Aorta (tissue), 5 donors: ENCODE results near the gene FABP6. TPM values are rescaled to one million over a fixed set of nuclear protein-coding genes. Genes with fewer than 3 reads are reported as not detected.

Source experiments
- ATAC-seq: fragments of 200-7000 bp; cut with Tn5 transposase; one replicate; pipeline ENCODE4 v1.9.1; 2022; ENCODE audit warnings: moderate library complexity; ENCODE audit not compliant: low FRiP score
- DNase-seq, 2 donors: peaks; one replicate each; pipeline ENCODE4 v3.0.0-alpha.2; 2020
- H3K27ac ChIP-seq, 2 donors: one replicate each; pipeline ENCODE4 v1.5.1; 2013; ENCODE audit warnings: low read length in 2 of 2, mild to moderate bottlenecking in 2 of 2, moderate library complexity in 2 of 2, control low read depth in 1 of 2, inconsistent platforms in 1 of 2, low read depth in 1 of 2
- H3K27me3 ChIP-seq, 2 donors: one replicate each; pipeline ENCODE4 v1.6.1; 2013; ENCODE audit warnings: control low read depth in 1 of 2, low read length in 1 of 2, mild to moderate bottlenecking in 1 of 2, moderate library complexity in 1 of 2; ENCODE audit not compliant: insufficient read depth in 2 of 2, control insufficient read depth in 1 of 2
- H3K36me3 ChIP-seq, 2 donors: one replicate each; pipeline ENCODE4 v1.6.1; 2013; ENCODE audit warnings: control low read depth in 1 of 2, low read length in 1 of 2, mild to moderate bottlenecking in 1 of 2; ENCODE audit not compliant: insufficient read depth in 2 of 2, control insufficient read depth in 1 of 2
- H3K4me1 ChIP-seq, 2 donors: one replicate each; pipeline ENCODE4 v1.6.1; 2013; ENCODE audit warnings: low read length in 2 of 2, control low read depth in 1 of 2, mild to moderate bottlenecking in 1 of 2, moderate library complexity in 1 of 2; ENCODE audit not compliant: insufficient read depth in 2 of 2, control insufficient read depth in 1 of 2
- H3K4me3 ChIP-seq, 2 donors: one replicate each; pipeline ENCODE4 v1.5.1; 2013; ENCODE audit warnings: low read length in 2 of 2, control low read depth in 1 of 2, mild to moderate bottlenecking in 1 of 2
- H3K9me3 ChIP-seq: one replicate; pipeline ENCODE4 v1.6.1; 2013; ENCODE audit warnings: mild to moderate bottlenecking, low read length; ENCODE audit not compliant: control insufficient read depth
- WGBS, 2 donors: extraction: QIAGEN DNeasy Blood & Tissue Kit; methylation state at CpG; one replicate each; pipeline ENCODE4 v1.1.7; 2013; 5-methylcytosine and 5-hydroxymethylcytosine counted together
- intact Hi-C, 2 donors: fragments of 100-400 bp; cut with DNase I; formaldehyde crosslinking; loops; one replicate each; pipeline versions ENCODE4 v1.14.2 to v1.15.0; 2022
- long read RNA-seq, 2 donors: library from polyadenylated mRNA; unstranded; transcript quantifications; one replicate each; pipeline ENCODE4 v2.0.0, GENCODE V29; 2020 to 2021
- polyA plus RNA-seq, 2 donors: library from polyadenylated mRNA; stranded (reverse); fragments of 200-250 nt; gene quantifications; one replicate each; pipeline ENCODE4 v1.2.3, GENCODE V29; 2013
- total RNA-seq, 2 donors: library from RNA; stranded (reverse); fragmentation: NEBNext Ultra II Directional; extraction: Animal tissue kit (Norgen Biotek cat#: 25700); gene quantifications; one replicate each; pipeline ENCODE4 v1.2.1, GENCODE V29; 2021
- donor health status: healthy with polysubstance abuse.
- donor health status: Bipolar disorder and iron deficiency.
- donor health status: DM: no; HTN: no; CAD: no.
- donor health status: DM: no; HTN: no; CAD: no.
- donor health status: DM: yes; HTN: yes; CAD: no.

FABP6 gene
- total RNA-seq, result not detected
- not detected for polyA plus RNA-seq
- long read RNA-seq, donor 1, result 0 reads
- long read RNA-seq, donor 2, result 0 reads

GRCh38 chr5:160229190-160229742 is at the start of gene FABP6:
Gene FABP6, plus strand, starts transcription at chr5:160229506. Its CDS starts 52 bp downstream, at chr5:160229558.
- intact Hi-C loops, result no loop called here
- Histone ChIP-seq H3K36me3 (no peaks in the 10 kb centered on the region), H3K4me1 (no peaks in the 10 kb centered on the region), H3K27ac (no peak within 1 kb of the TSS), H3K4me3 (no peak within 1 kb of the TSS), H3K27me3 (no peaks in the 10 kb centered on the region), H3K9me3 (no peaks in the 10 kb centered on the region)
- ATAC-seq (peak; percentile 23), DNase-seq (no peak)
- 74 to 76% methylated on average over 7 of the region's 7 CpGs for WGBS, 2 donors

GRCh38 chr5:160180931-160181330 is 48.4 kb upstream of the FABP6 start:
- Histone ChIP-seq H3K9me3 (no peaks in the 10 kb centered on the region), H3K27ac (no peak overlapping the region), H3K4me1 (no peaks in the 10 kb centered on the region), H3K36me3 (no peaks in the 10 kb centered on the region), H3K4me3 (no peak overlapping the region), H3K27me3 (no peaks in the 10 kb centered on the region)
- intact Hi-C loops, result no loop called here
- DNase-seq (no peak), ATAC-seq (no peak)
- 91 to 92% methylated on average over 3 of the region's 3 CpGs for WGBS, 2 donors

- no peaks in the 10 kb centered on the region for H3K27me3 ChIP-seq
- H3K4me3 ChIP-seq, result no peak overlapping the region
- no peak for ATAC-seq
- no peak overlapping the region for H3K27ac ChIP-seq
- DNase-seq, result no peak
- H3K9me3 ChIP-seq, result no peaks in the 10 kb centered on the region
- 82 to 86% methylated on average over 9 of the region's 9 CpGs for WGBS, 2 donors
- H3K4me1 ChIP-seq, result no peaks in the 10 kb centered on the region
- intact Hi-C loops, result no loop called here
- H3K36me3 ChIP-seq, result no peaks in the 10 kb centered on the region
Measured at GRCh38 chr5:160181965-160182622, 47.2 kb upstream of the FABP6 start.

GRCh38 chr5:160183075-160183474 is 46.2 kb upstream of the FABP6 start:
- no peaks in the 10 kb centered on the region for H3K4me1 ChIP-seq
- WGBS, 2 donors, result 61 to 67% methylated on average over 2 of the region's 2 CpGs
- DNase-seq (no peak), ATAC-seq (no peak)
- intact Hi-C loops, result no loop called here
- H3K9me3 ChIP-seq, result no peaks in the 10 kb centered on the region
- H3K27me3 ChIP-seq, result no peaks in the 10 kb centered on the region
- H3K27ac ChIP-seq, result no peak overlapping the region
- no peaks in the 10 kb centered on the region for H3K36me3 ChIP-seq
- no peak overlapping the region for H3K4me3 ChIP-seq

- intact Hi-C loops, result no loop called here
- Histone ChIP-seq H3K9me3 (no peaks in the 10 kb centered on the region), H3K36me3 (no peaks in the 10 kb centered on the region), H3K27me3 (no peaks in the 10 kb centered on the region), H3K4me3 (no peak overlapping the region), H3K27ac (no peak overlapping the region), H3K4me1 (no peaks in the 10 kb centered on the region)
- DNase-seq (no peak), ATAC-seq (no peak)
- 60 to 72% methylated on average over 3 of the region's 3 CpGs for WGBS, 2 donors
Measured at GRCh38 chr5:160185626-160186360, 43.5 kb upstream of the FABP6 start.

GRCh38 chr5:160186480-160186879 is 42.8 kb upstream of the FABP6 start:
- intact Hi-C loops, result no loop called here
- Histone ChIP-seq H3K27ac (no peak overlapping the region), H3K36me3 (no peaks in the 10 kb centered on the region), H3K9me3 (no peaks in the 10 kb centered on the region), H3K27me3 (no peaks in the 10 kb centered on the region), H3K4me3 (no peak overlapping the region), H3K4me1 (no peaks in the 10 kb centered on the region)
- DNase-seq (no peak), ATAC-seq (no peak)
- 76 to 87% methylated on average over 5 of the region's 5 CpGs for WGBS, 2 donors

GRCh38 chr5:160187091-160187490 is 42.2 kb upstream of the FABP6 start:
- 96 to 98% methylated on average over 5 of the region's 5 CpGs for WGBS, 2 donors

GRCh38 chr5:160188141-160189015 is 40.9 kb upstream of the FABP6 start:
- ATAC-seq, result peak; percentile 80
- Histone ChIP-seq H3K27ac (no peak overlapping the region), H3K36me3 (no peaks in the 10 kb centered on the region), H3K4me3 (peak overlapping the region; percentile 28 to 37), H3K27me3 (no peaks in the 10 kb centered on the region), H3K9me3 (no peaks in the 10 kb centered on the region), H3K4me1 (no peaks in the 10 kb centered on the region)
- DNase-seq, result peak; percentile 75 to 79
- intact Hi-C loops, result no loop called here
- WGBS, 2 donors, result 2% methylated on average over 23 to 40 of the region's 40 CpGs

More at GRCh38 chr5:160187091-160187490, 42.2 kb upstream of the FABP6 start:
- H3K4me1 ChIP-seq, result no peaks in the 10 kb centered on the region
- ATAC-seq (no peak), DNase-seq (no peak)
- no peaks in the 10 kb centered on the region for H3K27me3 ChIP-seq
- no peaks in the 10 kb centered on the region for H3K9me3 ChIP-seq
- H3K27ac ChIP-seq, result no peak overlapping the region
- intact Hi-C loops, result no loop called here
- H3K36me3 ChIP-seq, result no peaks in the 10 kb centered on the region
- H3K4me3 ChIP-seq, result no peak overlapping the region
